NCI-H128 (cell line): ENCODE data around the gene GDPD3.
"Not testable (repeated sequence)": the region's sequence is repeated elsewhere in the genome, so short reads cannot be mapped to it uniquely, and the experiment has no call there.

Experiments used
- DNase-seq: peaks from one replicate; lab custom pipeline; 2025; ENCODE audit not compliant: unreplicated experiment; lab: John Stamatoyannopoulos, UW

Gene GDPD3

GRCh38 chr16:30125690-30126089 is 12.4 kb upstream of the GDPD3 start:
- DNase-seq: not testable (repeated sequence)

- DNase-seq: no peak
These were observed 11.6 kb upstream of the GDPD3 start for GRCh38 chr16:30124985-30125379.

- DNase-seq: no peak
These were observed 9.3 kb upstream of the GDPD3 start for GRCh38 chr16:30122604-30123160.

- no peak for DNase-seq
These were observed 8.6 kb upstream of the GDPD3 start for GRCh38 chr16:30121741-30122571.

GRCh38 chr16:30120340-30121105 is 7.2 kb upstream of the GDPD3 start:
- DNase-seq: no peak

- DNase-seq: no peak
These were observed 6.1 kb upstream of the GDPD3 start for GRCh38 chr16:30119428-30119827.

- no peak for DNase-seq
These were observed 4.4 kb upstream of the GDPD3 start for GRCh38 chr16:30117768-30118167.

- DNase-seq: no peak
These were observed 3.2 kb upstream of the GDPD3 start for GRCh38 chr16:30116291-30117207.

GRCh38 chr16:30115238-30115637 is 1.9 kb upstream of the GDPD3 start:
- no peak for DNase-seq

- DNase-seq: not testable (repeated sequence)
These were observed 1.5 kb upstream of the GDPD3 start for GRCh38 chr16:30114833-30115232.

- DNase-seq: no peak
These were observed 1.1 kb upstream of the GDPD3 start for GRCh38 chr16:30114411-30114810.

- DNase-seq: no peak
These were observed 485 bp upstream of the GDPD3 start for GRCh38 chr16:30113711-30114333.

- no peak for DNase-seq
These were observed 923 bp downstream of the GDPD3 start for GRCh38 chr16:30112197-30113030.

GRCh38 chr16:30110661-30111060 is 2.7 kb downstream of the GDPD3 start:
- no peak for DNase-seq

GRCh38 chr16:30108059-30108850 is 5.1 kb downstream of the GDPD3 start:
- DNase-seq: no peak

GRCh38 chr16:30104492-30104891 is 8.8 kb downstream of the GDPD3 start:
- DNase-seq: no peak

GRCh38 chr16:30104090-30104489 is 9.2 kb downstream of the GDPD3 start:
- no peak for DNase-seq

GRCh38 chr16:30096862-30097563 is 16.3 kb downstream of the GDPD3 start:
- no peak for DNase-seq
